SK-N-SH (cell line): ENCODE data around the gene RILP. TPM values are rescaled to one million over a fixed set of nuclear protein-coding genes. Genes with fewer than 3 reads are reported as not detected.
A peak's percentile ranks its signal among the peaks of the same experiment; 100 is the strongest.
"Not testable (repeated sequence)": the region's sequence is repeated elsewhere in the genome, so short reads cannot be mapped to it uniquely, and the experiment has no call there.

Experiments used
- CTCF ChIA-PET: fragments of 300-600, 350-600 bp; formaldehyde crosslinking; extraction: SDS; loops from one replicate; lab custom pipeline; 2021; lab: Yijun Ruan, JAX
- POLR2A ChIA-PET: fragments of 350-600 bp; sonication (Branson Sonifier 250); formaldehyde crosslinking; extraction: SDS; loops from one replicate; lab custom pipeline; 2020; ENCODE audit warnings: antibody characterized with exemption, inconsistent platforms; lab: Yijun Ruan, JAX
- DNase-seq: peaks from one replicate; pipeline ENCODE4 v3.0.0; 2012
- H2AFZ ChIP-seq: fragments of 200-600 bp; sonication (generic); 2 replicates; pipeline ENCODE4 v1.8.1; 2016; ENCODE audit warnings: antibody characterized with exemption, mild to moderate bottlenecking, low read depth
- H3F3A ChIP-seq: fragments of 200-600 bp; sonication (generic); replicated peaks from 2 replicates; pipeline ENCODE3; 2016; ENCODE audit warnings: antibody characterized with exemption, mild to moderate bottlenecking; ENCODE audit not compliant: insufficient read depth
- H3K27ac ChIP-seq, 2 experiments: fragments of 200-500 bp in 1 of 2; fragments of 200-600 bp in 1 of 2; sonication (Bioruptor generic) in 1 of 2; sonication (generic), shearing (Covaris generic) in 1 of 2; 2 replicates each; pipeline versions ENCODE4 v1.5.1 to v1.6.1; 2014 to 2016; ENCODE audit warnings: low read depth in 2 of 2, inconsistent platforms in 1 of 2, low read length in 1 of 2, mild to moderate bottlenecking in 1 of 2, mixed read lengths in 1 of 2
- H3K27me3 ChIP-seq: fragments of 200-600 bp; sonication (generic), shearing (Covaris generic); 2 replicates; pipeline ENCODE4 v1.6.1; 2016; ENCODE audit warnings: mixed run types; ENCODE audit not compliant: insufficient read depth
- H3K36me3 ChIP-seq, 2 experiments: fragments of 200-500 bp in 1 of 2; fragments of 200-600 bp in 1 of 2; sonication (Bioruptor generic) in 1 of 2; sonication (generic) in 1 of 2; replicated peaks in 1 of 2; 2 replicates each; pipeline versions ENCODE3 to v1.5.1; 2014 to 2016; ENCODE audit warnings: low read length in 1 of 2, mild to moderate bottlenecking in 1 of 2; ENCODE audit not compliant: insufficient read depth in 2 of 2, control insufficient read depth in 1 of 2
- H3K4me1 ChIP-seq, 2 experiments: fragments of 200-500 bp in 1 of 2; fragments of 200-600 bp in 1 of 2; sonication (Bioruptor generic) in 1 of 2; sonication (generic), shearing (Covaris generic) in 1 of 2; 2 replicates each; pipeline versions ENCODE4 v1.5.1 to v1.6.1; 2014 to 2016; ENCODE audit warnings: low read depth in 1 of 2, low read length in 1 of 2, mixed run types in 1 of 2; ENCODE audit not compliant: insufficient read depth in 2 of 2, control insufficient read depth in 1 of 2
- H3K4me2 ChIP-seq: fragments of 200-600 bp; sonication (generic), shearing (Covaris generic); 2 replicates; pipeline ENCODE4 v1.6.1; 2017; ENCODE audit warnings: mixed run types
- H3K4me3 ChIP-seq, 2 experiments: fragments of 200-500 bp in 1 of 2; fragments of 200-600 bp in 1 of 2; sonication (Bioruptor generic) in 1 of 2; sonication (generic), shearing (Covaris generic) in 1 of 2; 2 replicates each; pipeline versions ENCODE4 v1.5.1 to v1.8.1; 2014 to 2016; ENCODE audit warnings: low read depth in 2 of 2, inconsistent platforms in 1 of 2, low read length in 1 of 2, mild to moderate bottlenecking in 1 of 2, mixed read lengths in 1 of 2, moderate library complexity in 1 of 2
- H3K79me2 ChIP-seq: fragments of 200-600 bp; sonication (generic); 2 replicates; pipeline ENCODE4 v1.8.1; 2017; ENCODE audit warnings: mild to moderate bottlenecking; ENCODE audit not compliant: insufficient read depth
- H3K9ac ChIP-seq: fragments of 200-600 bp; sonication (generic); 2 replicates; pipeline ENCODE4 v1.6.1; 2017; ENCODE audit warnings: mixed run types
- H3K9me2 ChIP-seq: fragments of 200-600 bp; sonication (generic); 2 replicates; pipeline ENCODE4 v1.6.1; 2017; ENCODE audit warnings: mixed run types
- H3K9me3 ChIP-seq: fragments of 200-600 bp; sonication (generic); 2 replicates; pipeline ENCODE4 v1.6.1; 2017; ENCODE audit warnings: mixed run types, mild to moderate bottlenecking, moderate library complexity
- H4K20me1 ChIP-seq: fragments of 200-600 bp; sonication (generic); 2 replicates; pipeline ENCODE4 v1.6.1; 2017; ENCODE audit warnings: mild to moderate bottlenecking, mixed run types; ENCODE audit not compliant: insufficient read depth
- ELF1 ChIP-seq: IDR thresholded peaks from 2 replicates; pipeline ENCODE4 v1.4.0; 2012
- EP300 ChIP-seq, 2 experiments: IDR thresholded peaks; 2 replicates each; pipeline versions ENCODE4 v1.4.0 to v1.6.1; 2012; ENCODE audit warnings: borderline replicate concordance in 1 of 2, low read depth in 1 of 2, low read length in 1 of 2
- FOSL2 ChIP-seq: IDR thresholded peaks from 2 replicates; pipeline ENCODE4 v1.4.0; 2012; ENCODE audit warnings: low read depth, mild to moderate bottlenecking, moderate library complexity, borderline replicate concordance
- GATA2 ChIP-seq: sonication (generic); formaldehyde crosslinking; IDR thresholded peaks from 2 replicates; pipeline ENCODE4 v1.5.0; 2020; ENCODE audit warnings: mild to moderate bottlenecking, missing genetic modification reagents
- MXI1 ChIP-seq: IDR thresholded peaks from 2 replicates; pipeline ENCODE4 v1.6.1; 2012; ENCODE audit warnings: mild to moderate bottlenecking, low read depth, low read length, improper control_type of control experiment
- SMC3 ChIP-seq: IDR thresholded peaks from 2 replicates; pipeline ENCODE4 v1.6.1; 2012; ENCODE audit warnings: low read depth, low read length, improper control_type of control experiment
- WGBS: methylation state at CpG from one replicate; pipeline ENCODE4 v1.1.6; 2017; ENCODE audit warnings: low lambda C conversion rate; 5-methylcytosine and 5-hydroxymethylcytosine counted together
- polyA plus RNA-seq, 3 experiments: library from polyadenylated mRNA; depleted of rRNA; stranded (reverse); fragments of >200 nt; gene quantifications; 2 replicates each; pipeline ENCODE4 v1.2.3, GENCODE V29; 2012
- TF ChIP-seq, protein P1 (sequence below): IDR thresholded peaks from 2 replicates; pipeline ENCODE4; 2012
- TF ChIP-seq, protein P2 (sequence below): IDR thresholded peaks from 2 replicates; pipeline ENCODE4 v1.6.1; 2012; ENCODE audit warnings: mild to moderate bottlenecking, low read depth, low read length, moderate library complexity

The RILP gene
- polyA plus RNA-seq, 1 of the 3 experiments (the other 2 are of a cell fraction): 3.8 TPM

DNA sequence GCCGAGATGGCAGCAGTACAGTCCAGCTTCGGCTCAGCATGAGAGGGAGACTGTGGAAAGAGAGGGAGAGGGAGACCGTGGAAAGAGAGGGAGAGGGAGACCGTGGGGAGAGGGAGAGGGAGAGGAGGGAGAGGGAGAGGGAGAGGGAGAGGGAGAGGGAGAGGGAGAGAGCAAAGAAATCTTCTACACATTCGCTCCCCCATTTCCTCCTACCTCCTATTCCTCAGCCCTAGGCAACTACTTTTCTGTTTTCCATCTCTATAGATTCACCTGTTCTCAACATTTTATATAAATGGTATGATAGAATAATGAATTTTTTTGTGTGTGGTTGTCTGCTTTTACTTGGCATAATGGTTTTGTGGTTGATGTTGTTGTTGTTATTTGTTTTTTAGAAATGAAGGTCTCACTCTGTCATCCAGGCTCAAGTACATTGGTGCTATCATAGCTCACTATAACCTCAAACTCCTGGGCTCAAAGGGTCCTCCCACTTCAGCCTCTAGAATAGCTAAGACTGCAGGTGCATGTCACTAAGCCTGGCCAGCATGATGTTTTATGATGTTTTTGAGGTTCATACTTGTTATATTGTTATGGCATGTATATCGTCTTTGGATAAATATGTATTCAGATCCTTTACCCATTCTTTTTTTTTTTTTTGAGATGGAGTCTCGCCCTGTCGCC is 41.0 kb upstream of the RILP start:
- CTCF ChIA-PET: interaction anchor here (1.0 to 1.2 kb wide), 2 partner anchors 18 to 23 kb away, joined by 3 read pairs; no protein-coding TSS in a partner anchor

DNA sequence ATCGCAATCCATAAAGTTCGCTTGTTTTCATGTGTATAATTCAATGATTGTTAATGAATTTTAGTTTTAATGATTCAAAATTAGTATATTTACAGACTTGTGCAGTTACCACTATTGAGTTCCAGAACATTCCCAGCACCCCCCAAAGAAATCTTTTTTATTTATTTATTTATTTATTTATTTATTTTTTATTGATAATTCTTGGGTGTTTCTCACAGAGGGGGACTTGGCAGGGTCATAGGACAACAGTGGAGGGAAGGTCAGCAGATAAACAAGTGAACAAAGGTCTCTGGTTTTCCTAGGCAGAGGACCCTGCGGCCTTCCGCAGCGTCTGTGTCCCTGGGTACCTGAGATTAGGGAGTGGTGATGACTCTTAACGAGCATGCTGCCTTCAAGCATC is 38.7 kb upstream of the RILP start:
- H2AFZ ChIP-seq, H3F3A ChIP-seq, H3K36me3 ChIP-seq, H3K4me3 ChIP-seq, H3K27ac ChIP-seq, CTCF ChIA-PET, H3K9me3 ChIP-seq, H3K27me3 ChIP-seq, POLR2A ChIA-PET, DNase-seq, H3K4me2 ChIP-seq, H3K4me1 ChIP-seq, H3K9ac ChIP-seq, H4K20me1 ChIP-seq, H3K9me2 ChIP-seq: not testable (repeated sequence)
- H3K79me2 ChIP-seq: peaks cover 11% of the 10 kb centered on the region
- 61% methylated on average over 6 of the region's 6 CpGs for whole genome bisulfite sequencing

More for the DNA sequence above, 41.0 kb upstream of the RILP start:
- no peak overlapping the region for H2AFZ ChIP-seq
- TF ChIP-seq MXI1 (no peak), SMC3 (no peak)
- TF ChIP-seq, protein P1, sequence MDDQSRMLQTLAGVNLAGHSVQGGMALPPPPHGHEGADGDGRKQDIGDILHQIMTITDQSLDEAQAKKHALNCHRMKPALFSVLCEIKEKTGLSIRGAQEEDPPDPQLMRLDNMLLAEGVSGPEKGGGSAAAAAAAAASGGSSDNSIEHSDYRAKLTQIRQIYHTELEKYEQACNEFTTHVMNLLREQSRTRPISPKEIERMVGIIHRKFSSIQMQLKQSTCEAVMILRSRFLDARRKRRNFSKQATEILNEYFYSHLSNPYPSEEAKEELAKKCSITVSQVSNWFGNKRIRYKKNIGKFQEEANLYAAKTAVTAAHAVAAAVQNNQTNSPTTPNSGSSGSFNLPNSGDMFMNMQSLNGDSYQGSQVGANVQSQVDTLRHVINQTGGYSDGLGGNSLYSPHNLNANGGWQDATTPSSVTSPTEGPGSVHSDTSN: no peak
- no peaks in the 10 kb centered on the region for H3K79me2 ChIP-seq
- H3K4me2 ChIP-seq: no peak overlapping the region
- no peak overlapping the region for H3K27ac ChIP-seq
- no peaks in the 10 kb centered on the region for H3K9me2 ChIP-seq
- no peak overlapping the region for H3K4me3 ChIP-seq
- WGBS: 66% methylated on average over 8 of the region's 8 CpGs
- no peaks in the 10 kb centered on the region for H3K9me3 ChIP-seq
- H3K36me3 ChIP-seq: no peaks in the 10 kb centered on the region
- DNase-seq: no peak
- POLR2A ChIA-PET: no interaction called here
- H3K9ac ChIP-seq: no peak overlapping the region
- H3K27me3 ChIP-seq: no peaks in the 10 kb centered on the region
- H3F3A ChIP-seq: no peaks in the 10 kb centered on the region
- H3K4me1 ChIP-seq: no peaks in the 10 kb centered on the region
- no peaks in the 10 kb centered on the region for H4K20me1 ChIP-seq

GRCh38 chr17:1686086-1686485 is 36.4 kb upstream of the RILP start:
- Histone ChIP-seq H3K36me3 (peaks cover 18 to 20% of the 10 kb centered on the region in 2 experiments), H3K27ac (no peak overlapping the region), H3K4me3 (no peak overlapping the region), H3K4me1 (peaks cover 4 to 9% of the 10 kb centered on the region in 2 experiments; a peak in 2 of 4 replicates), H3K9me2 (no peaks in the 10 kb centered on the region), H4K20me1 (peaks cover 26% of the 10 kb centered on the region), H3K9me3 (no peaks in the 10 kb centered on the region), H3K27me3 (no peaks in the 10 kb centered on the region), H3K9ac (no peak overlapping the region), H3F3A (no peaks in the 10 kb centered on the region), H2AFZ (no peak overlapping the region), H3K79me2 (peaks cover 33% of the 10 kb centered on the region), H3K4me2 (no peak overlapping the region)
- no peak for DNase-seq
- no peak for TF ChIP-seq GATA2
- TF ChIP-seq ELF1: no peak
- TF ChIP-seq, protein P1: no peak
- TF ChIP-seq EP300 (IDR thresholded peaks at IDR 0.05; ENCODE audit: borderline replicate concordance in 1 of 2, low read depth in 1 of 2, low read length in 1 of 2): no peak
- TF ChIP-seq SMC3: no peak
- TF ChIP-seq FOSL2: peak; percentile 48
- TF ChIP-seq, protein P2, sequence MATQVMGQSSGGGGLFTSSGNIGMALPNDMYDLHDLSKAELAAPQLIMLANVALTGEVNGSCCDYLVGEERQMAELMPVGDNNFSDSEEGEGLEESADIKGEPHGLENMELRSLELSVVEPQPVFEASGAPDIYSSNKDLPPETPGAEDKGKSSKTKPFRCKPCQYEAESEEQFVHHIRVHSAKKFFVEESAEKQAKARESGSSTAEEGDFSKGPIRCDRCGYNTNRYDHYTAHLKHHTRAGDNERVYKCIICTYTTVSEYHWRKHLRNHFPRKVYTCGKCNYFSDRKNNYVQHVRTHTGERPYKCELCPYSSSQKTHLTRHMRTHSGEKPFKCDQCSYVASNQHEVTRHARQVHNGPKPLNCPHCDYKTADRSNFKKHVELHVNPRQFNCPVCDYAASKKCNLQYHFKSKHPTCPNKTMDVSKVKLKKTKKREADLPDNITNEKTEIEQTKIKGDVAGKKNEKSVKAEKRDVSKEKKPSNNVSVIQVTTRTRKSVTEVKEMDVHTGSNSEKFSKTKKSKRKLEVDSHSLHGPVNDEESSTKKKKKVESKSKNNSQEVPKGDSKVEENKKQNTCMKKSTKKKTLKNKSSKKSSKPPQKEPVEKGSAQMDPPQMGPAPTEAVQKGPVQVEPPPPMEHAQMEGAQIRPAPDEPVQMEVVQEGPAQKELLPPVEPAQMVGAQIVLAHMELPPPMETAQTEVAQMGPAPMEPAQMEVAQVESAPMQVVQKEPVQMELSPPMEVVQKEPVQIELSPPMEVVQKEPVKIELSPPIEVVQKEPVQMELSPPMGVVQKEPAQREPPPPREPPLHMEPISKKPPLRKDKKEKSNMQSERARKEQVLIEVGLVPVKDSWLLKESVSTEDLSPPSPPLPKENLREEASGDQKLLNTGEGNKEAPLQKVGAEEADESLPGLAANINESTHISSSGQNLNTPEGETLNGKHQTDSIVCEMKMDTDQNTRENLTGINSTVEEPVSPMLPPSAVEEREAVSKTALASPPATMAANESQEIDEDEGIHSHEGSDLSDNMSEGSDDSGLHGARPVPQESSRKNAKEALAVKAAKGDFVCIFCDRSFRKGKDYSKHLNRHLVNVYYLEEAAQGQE: no peak
- ChIA-PET POLR2A (no interaction called here), CTCF (no interaction called here)
- WGBS: 53% methylated on average over 7 of the region's 7 CpGs
